Measurements from ENCODE around the gene CCDC157.
A peak's percentile ranks its signal among the peaks of the same experiment; 100 is the strongest.

CCDC157 gene

GRCh38 chr22:30421695-30422480 lies 65.1 kb downstream of the CCDC157 start:
- in situ Hi-C loops (cut with HindIII; ENCODE audit: low pct_ligation_motif_present, low pct_unique_long_range_greater_than_20kb, low sequenced_read_pairs) = no loop called here
- no peak for DNase-seq

- in situ Hi-C loops (cut with HindIII; ENCODE audit: low pct_ligation_motif_present, low pct_unique_long_range_greater_than_20kb, low sequenced_read_pairs) = no loop called here
These were observed 65.9 kb downstream of the CCDC157 start for GRCh38 chr22:30422481-30423300.

GRCh38 chr22:30423301-30423958 lies 66.6 kb downstream of the CCDC157 start:
- in situ Hi-C loops (cut with HindIII; ENCODE audit: low pct_ligation_motif_present, low pct_unique_long_range_greater_than_20kb, low sequenced_read_pairs) = no loop called here
- DNase-seq = no peak

More at GRCh38 chr22:30422481-30423300, 65.9 kb downstream of the CCDC157 start:
- peak; percentile 89 for DNase-seq

GRCh38 chr22:30423959-30424533 lies 67.2 kb downstream of the CCDC157 start:
- DNase-seq = peak; percentile 99
- in situ Hi-C loops (cut with HindIII; ENCODE audit: low pct_ligation_motif_present, low pct_unique_long_range_greater_than_20kb, low sequenced_read_pairs) = no loop called here

GRCh38 chr22:30424534-30425326 lies 67.9 kb downstream of the CCDC157 start:
- DNase-seq = peak; percentile 63
- in situ Hi-C loops (cut with HindIII; ENCODE audit: low pct_ligation_motif_present, low pct_unique_long_range_greater_than_20kb, low sequenced_read_pairs) = no loop called here

- in situ Hi-C loops (cut with HindIII; ENCODE audit: low pct_ligation_motif_present, low pct_unique_long_range_greater_than_20kb, low sequenced_read_pairs) = no loop called here
- DNase-seq = no peak
These were observed 68.5 kb downstream of the CCDC157 start for GRCh38 chr22:30425327-30425615.

- in situ Hi-C loops (cut with HindIII; ENCODE audit: low pct_ligation_motif_present, low pct_unique_long_range_greater_than_20kb, low sequenced_read_pairs) = no loop called here
- peak; percentile 61 for DNase-seq
These were observed 69.0 kb downstream of the CCDC157 start, which contains the start of gene MTFP1 for GRCh38 chr22:30425616-30426387. Gene MTFP1 (plus strand): TSS chr22:30425768. CDS start chr22:30425880, 112 bp downstream.

All from ACHN (cell line).